H1 (cell line): ENCODE data around the gene FBXO8. TPM values are rescaled to one million over a fixed set of nuclear protein-coding genes. Genes with fewer than 3 reads are reported as not detected.

ENCODE experiments used
- CHD1 ChIP-seq: IDR thresholded peaks from 2 replicates; pipeline ENCODE4 v1.6.1; 2012; ENCODE audit warnings: low read depth, low read length, improper control_type of control experiment
- EGR1 ChIP-seq: IDR thresholded peaks from 2 replicates; pipeline ENCODE4 v1.6.1; 2011; ENCODE audit warnings: low read depth, low read length, borderline replicate concordance
- GTF2F1 ChIP-seq: IDR thresholded peaks from 2 replicates; pipeline ENCODE4 v1.6.1; 2012; ENCODE audit warnings: low read depth, low read length, improper control_type of control experiment, borderline replicate concordance
- JUN ChIP-seq: IDR thresholded peaks from 2 replicates; pipeline ENCODE4 v1.6.1; 2011; ENCODE audit warnings: low read depth, mild to moderate bottlenecking, improper control_type of control experiment, low read length
- RFX5 ChIP-seq: IDR thresholded peaks from 2 replicates; pipeline ENCODE4 v1.6.1; 2011; ENCODE audit warnings: low read depth, low read length, improper control_type of control experiment, borderline replicate concordance
- RXRA ChIP-seq: IDR thresholded peaks from 2 replicates; pipeline ENCODE4 v1.6.1; 2011; ENCODE audit warnings: low read depth, mild to moderate bottlenecking, low read length, moderate library complexity; ENCODE audit not compliant: insufficient read depth
- SIRT6 ChIP-seq: IDR thresholded peaks from one replicate; pipeline ENCODE4 v1.7.1; 2012; ENCODE audit warnings: low read length, inconsistent platforms
- TCF12 ChIP-seq: IDR thresholded peaks from 2 replicates; pipeline ENCODE4 v1.6.1; 2011; ENCODE audit warnings: low read depth, mild to moderate bottlenecking, low read length
- polyA plus RNA-seq, 7 experiments: library from polyadenylated mRNA; depleted of rRNA in 3 of 7; stranded (reverse) in 5 of 7; unstranded in 2 of 7; fragments of >200 nt in 5 of 7; fragments of 200-250 nt in 2 of 7; gene quantifications; 1 replicate in 5 of 7; 2 replicates in 1 of 7; 4 replicates in 1 of 7; pipeline versions ENCODE4 v1.2.1 to v1.2.3, GENCODE V29; 2011 to 2013; ENCODE audit warnings: missing spikeins in 2 of 7, mixed read lengths in 2 of 7
- total RNA-seq: library from RNA; stranded (reverse); fragmentation: NEBNext Ultra II Directional; extraction: Animal tissue kit (Norgen Biotek cat#: 25700); gene quantifications from 2 replicates; pipeline ENCODE4 v1.2.1, GENCODE V29; 2021
- TF ChIP-seq, protein P1 (sequence below): fragments of 300-600 bp; sonication (generic); IDR thresholded peaks from 2 replicates; pipeline ENCODE4 v1.7.1; 2012; ENCODE audit warnings: low read length, moderate library complexity, mild to moderate bottlenecking, inconsistent platforms; ENCODE audit not compliant: insufficient replicate concordance
- TF ChIP-seq, protein P2 (sequence below), 3 experiments: IDR thresholded peaks; 1 replicate in 2 of 3; 2 replicates in 1 of 3; pipeline versions ENCODE4 v1.5.1 to v1.6.1; 2011; ENCODE audit warnings: low read length in 3 of 3, mild to moderate bottlenecking in 3 of 3, inconsistent platforms in 2 of 3, low read depth in 1 of 3, moderate library complexity in 1 of 3; ENCODE audit not compliant: insufficient read depth in 1 of 3; ENCODE audit errors: control extremely low read depth in 1 of 3

The FBXO8 gene
- total and polyA plus RNA-seq, 2 of the 8 experiments (the other 6 are each of a cell fraction or from before 2014, with no cell fraction given): 5.1 to 7.5 TPM

DNA sequence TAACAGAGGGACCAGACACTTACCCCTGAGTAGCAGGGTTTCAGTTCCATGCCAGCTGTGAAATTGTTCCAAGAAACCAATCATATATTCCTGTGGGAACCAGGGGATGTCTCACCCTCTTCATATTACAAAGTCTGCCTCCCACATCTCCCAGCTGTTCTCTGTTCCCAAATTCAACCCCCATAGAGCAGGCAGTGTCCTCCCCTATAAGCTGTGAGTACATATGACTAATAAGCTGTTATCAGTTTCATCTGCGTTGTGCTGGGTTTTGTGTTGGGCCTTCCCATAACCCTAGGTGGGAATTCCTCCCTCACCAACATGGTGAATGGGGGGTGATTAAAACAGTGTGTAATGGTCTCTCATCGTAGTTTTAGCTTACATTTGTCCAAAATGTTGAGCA lies 41.3 kb upstream of the FBXO8 start (continued):
- TF ChIP-seq, protein P1, sequence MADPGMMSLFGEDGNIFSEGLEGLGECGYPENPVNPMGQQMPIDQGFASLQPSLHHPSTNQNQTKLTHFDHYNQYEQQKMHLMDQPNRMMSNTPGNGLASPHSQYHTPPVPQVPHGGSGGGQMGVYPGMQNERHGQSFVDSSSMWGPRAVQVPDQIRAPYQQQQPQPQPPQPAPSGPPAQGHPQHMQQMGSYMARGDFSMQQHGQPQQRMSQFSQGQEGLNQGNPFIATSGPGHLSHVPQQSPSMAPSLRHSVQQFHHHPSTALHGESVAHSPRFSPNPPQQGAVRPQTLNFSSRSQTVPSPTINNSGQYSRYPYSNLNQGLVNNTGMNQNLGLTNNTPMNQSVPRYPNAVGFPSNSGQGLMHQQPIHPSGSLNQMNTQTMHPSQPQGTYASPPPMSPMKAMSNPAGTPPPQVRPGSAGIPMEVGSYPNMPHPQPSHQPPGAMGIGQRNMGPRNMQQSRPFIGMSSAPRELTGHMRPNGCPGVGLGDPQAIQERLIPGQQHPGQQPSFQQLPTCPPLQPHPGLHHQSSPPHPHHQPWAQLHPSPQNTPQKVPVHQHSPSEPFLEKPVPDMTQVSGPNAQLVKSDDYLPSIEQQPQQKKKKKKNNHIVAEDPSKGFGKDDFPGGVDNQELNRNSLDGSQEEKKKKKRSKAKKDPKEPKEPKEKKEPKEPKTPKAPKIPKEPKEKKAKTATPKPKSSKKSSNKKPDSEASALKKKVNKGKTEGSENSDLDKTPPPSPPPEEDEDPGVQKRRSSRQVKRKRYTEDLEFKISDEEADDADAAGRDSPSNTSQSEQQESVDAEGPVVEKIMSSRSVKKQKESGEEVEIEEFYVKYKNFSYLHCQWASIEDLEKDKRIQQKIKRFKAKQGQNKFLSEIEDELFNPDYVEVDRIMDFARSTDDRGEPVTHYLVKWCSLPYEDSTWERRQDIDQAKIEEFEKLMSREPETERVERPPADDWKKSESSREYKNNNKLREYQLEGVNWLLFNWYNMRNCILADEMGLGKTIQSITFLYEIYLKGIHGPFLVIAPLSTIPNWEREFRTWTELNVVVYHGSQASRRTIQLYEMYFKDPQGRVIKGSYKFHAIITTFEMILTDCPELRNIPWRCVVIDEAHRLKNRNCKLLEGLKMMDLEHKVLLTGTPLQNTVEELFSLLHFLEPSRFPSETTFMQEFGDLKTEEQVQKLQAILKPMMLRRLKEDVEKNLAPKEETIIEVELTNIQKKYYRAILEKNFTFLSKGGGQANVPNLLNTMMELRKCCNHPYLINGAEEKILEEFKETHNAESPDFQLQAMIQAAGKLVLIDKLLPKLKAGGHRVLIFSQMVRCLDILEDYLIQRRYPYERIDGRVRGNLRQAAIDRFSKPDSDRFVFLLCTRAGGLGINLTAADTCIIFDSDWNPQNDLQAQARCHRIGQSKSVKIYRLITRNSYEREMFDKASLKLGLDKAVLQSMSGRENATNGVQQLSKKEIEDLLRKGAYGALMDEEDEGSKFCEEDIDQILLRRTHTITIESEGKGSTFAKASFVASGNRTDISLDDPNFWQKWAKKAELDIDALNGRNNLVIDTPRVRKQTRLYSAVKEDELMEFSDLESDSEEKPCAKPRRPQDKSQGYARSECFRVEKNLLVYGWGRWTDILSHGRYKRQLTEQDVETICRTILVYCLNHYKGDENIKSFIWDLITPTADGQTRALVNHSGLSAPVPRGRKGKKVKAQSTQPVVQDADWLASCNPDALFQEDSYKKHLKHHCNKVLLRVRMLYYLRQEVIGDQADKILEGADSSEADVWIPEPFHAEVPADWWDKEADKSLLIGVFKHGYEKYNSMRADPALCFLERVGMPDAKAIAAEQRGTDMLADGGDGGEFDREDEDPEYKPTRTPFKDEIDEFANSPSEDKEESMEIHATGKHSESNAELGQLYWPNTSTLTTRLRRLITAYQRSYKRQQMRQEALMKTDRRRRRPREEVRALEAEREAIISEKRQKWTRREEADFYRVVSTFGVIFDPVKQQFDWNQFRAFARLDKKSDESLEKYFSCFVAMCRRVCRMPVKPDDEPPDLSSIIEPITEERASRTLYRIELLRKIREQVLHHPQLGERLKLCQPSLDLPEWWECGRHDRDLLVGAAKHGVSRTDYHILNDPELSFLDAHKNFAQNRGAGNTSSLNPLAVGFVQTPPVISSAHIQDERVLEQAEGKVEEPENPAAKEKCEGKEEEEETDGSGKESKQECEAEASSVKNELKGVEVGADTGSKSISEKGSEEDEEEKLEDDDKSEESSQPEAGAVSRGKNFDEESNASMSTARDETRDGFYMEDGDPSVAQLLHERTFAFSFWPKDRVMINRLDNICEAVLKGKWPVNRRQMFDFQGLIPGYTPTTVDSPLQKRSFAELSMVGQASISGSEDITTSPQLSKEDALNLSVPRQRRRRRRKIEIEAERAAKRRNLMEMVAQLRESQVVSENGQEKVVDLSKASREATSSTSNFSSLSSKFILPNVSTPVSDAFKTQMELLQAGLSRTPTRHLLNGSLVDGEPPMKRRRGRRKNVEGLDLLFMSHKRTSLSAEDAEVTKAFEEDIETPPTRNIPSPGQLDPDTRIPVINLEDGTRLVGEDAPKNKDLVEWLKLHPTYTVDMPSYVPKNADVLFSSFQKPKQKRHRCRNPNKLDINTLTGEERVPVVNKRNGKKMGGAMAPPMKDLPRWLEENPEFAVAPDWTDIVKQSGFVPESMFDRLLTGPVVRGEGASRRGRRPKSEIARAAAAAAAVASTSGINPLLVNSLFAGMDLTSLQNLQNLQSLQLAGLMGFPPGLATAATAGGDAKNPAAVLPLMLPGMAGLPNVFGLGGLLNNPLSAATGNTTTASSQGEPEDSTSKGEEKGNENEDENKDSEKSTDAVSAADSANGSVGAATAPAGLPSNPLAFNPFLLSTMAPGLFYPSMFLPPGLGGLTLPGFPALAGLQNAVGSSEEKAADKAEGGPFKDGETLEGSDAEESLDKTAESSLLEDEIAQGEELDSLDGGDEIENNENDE: no peak
- no peak for TF ChIP-seq SIRT6
- TF ChIP-seq CHD1: no peak
- TF ChIP-seq GTF2F1: no peak
- TF ChIP-seq, protein P2, sequence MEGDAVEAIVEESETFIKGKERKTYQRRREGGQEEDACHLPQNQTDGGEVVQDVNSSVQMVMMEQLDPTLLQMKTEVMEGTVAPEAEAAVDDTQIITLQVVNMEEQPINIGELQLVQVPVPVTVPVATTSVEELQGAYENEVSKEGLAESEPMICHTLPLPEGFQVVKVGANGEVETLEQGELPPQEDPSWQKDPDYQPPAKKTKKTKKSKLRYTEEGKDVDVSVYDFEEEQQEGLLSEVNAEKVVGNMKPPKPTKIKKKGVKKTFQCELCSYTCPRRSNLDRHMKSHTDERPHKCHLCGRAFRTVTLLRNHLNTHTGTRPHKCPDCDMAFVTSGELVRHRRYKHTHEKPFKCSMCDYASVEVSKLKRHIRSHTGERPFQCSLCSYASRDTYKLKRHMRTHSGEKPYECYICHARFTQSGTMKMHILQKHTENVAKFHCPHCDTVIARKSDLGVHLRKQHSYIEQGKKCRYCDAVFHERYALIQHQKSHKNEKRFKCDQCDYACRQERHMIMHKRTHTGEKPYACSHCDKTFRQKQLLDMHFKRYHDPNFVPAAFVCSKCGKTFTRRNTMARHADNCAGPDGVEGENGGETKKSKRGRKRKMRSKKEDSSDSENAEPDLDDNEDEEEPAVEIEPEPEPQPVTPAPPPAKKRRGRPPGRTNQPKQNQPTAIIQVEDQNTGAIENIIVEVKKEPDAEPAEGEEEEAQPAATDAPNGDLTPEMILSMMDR (IDR thresholded peaks at IDR 0.05; ENCODE audit: control extremely low read depth in 1 of 3, insufficient read depth in 1 of 3, low read depth in 1 of 3, low read length in 3 of 3): no peak
- TF ChIP-seq JUN: no peak
- no peak for TF ChIP-seq TCF12
- TF ChIP-seq RXRA: no peak
- no peak for TF ChIP-seq RFX5
- TF ChIP-seq EGR1: no peak
